C4-2B (cell line): ENCODE data around the gene RING1.

Experiments
- H3K27ac ChIP-seq: fragments of 450-650 bp; 2 replicates; pipeline ENCODE4 v1.5.1; 2017
- CTCF ChIP-seq: fragments of 450-650 bp; conservative IDR thresholded peaks from 2 replicates; pipeline ENCODE4 v1.5.1; 2017; ENCODE audit warnings: mild to moderate bottlenecking
- ZFX ChIP-seq: fragments of 450-650 bp; IDR thresholded peaks from 2 replicates; pipeline ENCODE4 v1.6.1; 2017

RING1 gene

GRCh38 chr6:33181141-33181540 lies 27.2 kb upstream of the RING1 start:
- no peak for TF ChIP-seq ZFX
- no peak for TF ChIP-seq CTCF
- H3K27ac ChIP-seq: no peak overlapping the region

- TF ChIP-seq CTCF: no peak
- TF ChIP-seq ZFX: no peak
- H3K27ac ChIP-seq: no peak overlapping the region
Measured at GRCh38 chr6:33183071-33183683, 25.1 kb upstream of the RING1 start.

GRCh38 chr6:33185190-33185589 lies 23.1 kb upstream of the RING1 start:
- no peak overlapping the region for H3K27ac ChIP-seq
- no peak for TF ChIP-seq ZFX
- no peak for TF ChIP-seq CTCF

GRCh38 chr6:33185654-33186187 lies 22.6 kb upstream of the RING1 start:
- H3K27ac ChIP-seq: no peak overlapping the region
- TF ChIP-seq ZFX (no peak), CTCF (no peak)

GRCh38 chr6:33187809-33188208 lies 20.5 kb upstream of the RING1 start:
- H3K27ac ChIP-seq: no peak overlapping the region
- no peak for TF ChIP-seq CTCF
- TF ChIP-seq ZFX: 0 out of 2 replicates have a peak, but pooled peaks have one; percentile 7

- TF ChIP-seq ZFX (no peak), CTCF (no peak)
Measured at GRCh38 chr6:33189164-33189563, 19.1 kb upstream of the RING1 start.

GRCh38 chr6:33189625-33190448 lies 18.5 kb upstream of the RING1 start:
- H3K27ac ChIP-seq: no peak overlapping the region
- no peak for TF ChIP-seq CTCF
- no peak for TF ChIP-seq ZFX

More at GRCh38 chr6:33189164-33189563, 19.1 kb upstream of the RING1 start:
- no peak overlapping the region for H3K27ac ChIP-seq
